HUES6 (cell line): ENCODE results near the gene P2RX5.
"Not testable (repeated sequence)": the region's sequence is repeated elsewhere in the genome, so short reads cannot be mapped to it uniquely, and the experiment has no call there.

Experiments used
- H3K27ac ChIP-seq: 2 replicates; pipeline ENCODE4 v1.7.0; 2013; ENCODE audit warnings: low read depth, mild to moderate bottlenecking, low read length, inconsistent platforms
- H3K27me3 ChIP-seq: 2 replicates; pipeline ENCODE4 v1.6.1; 2013; ENCODE audit warnings: low read length; ENCODE audit not compliant: control insufficient read depth, insufficient read depth
- H3K36me3 ChIP-seq: 2 replicates; pipeline ENCODE4 v1.6.1; 2013; ENCODE audit warnings: low read length; ENCODE audit not compliant: control insufficient read depth, insufficient read depth
- H3K4me1 ChIP-seq: 2 replicates; pipeline ENCODE4 v1.6.1; 2013; ENCODE audit warnings: low read length; ENCODE audit not compliant: control insufficient read depth, insufficient read depth
- H3K4me3 ChIP-seq: 2 replicates; pipeline ENCODE4 v1.5.1; 2013; ENCODE audit warnings: low read depth, low read length
- H3K9ac ChIP-seq: one replicate; pipeline ENCODE4 v1.6.1; 2013; ENCODE audit warnings: mild to moderate bottlenecking, low read length
- H3K9me3 ChIP-seq: 2 replicates; pipeline ENCODE4 v1.6.1; 2013; ENCODE audit warnings: low read depth, low read length; ENCODE audit not compliant: control insufficient read depth, insufficient read depth

The P2RX5 gene

DNA sequence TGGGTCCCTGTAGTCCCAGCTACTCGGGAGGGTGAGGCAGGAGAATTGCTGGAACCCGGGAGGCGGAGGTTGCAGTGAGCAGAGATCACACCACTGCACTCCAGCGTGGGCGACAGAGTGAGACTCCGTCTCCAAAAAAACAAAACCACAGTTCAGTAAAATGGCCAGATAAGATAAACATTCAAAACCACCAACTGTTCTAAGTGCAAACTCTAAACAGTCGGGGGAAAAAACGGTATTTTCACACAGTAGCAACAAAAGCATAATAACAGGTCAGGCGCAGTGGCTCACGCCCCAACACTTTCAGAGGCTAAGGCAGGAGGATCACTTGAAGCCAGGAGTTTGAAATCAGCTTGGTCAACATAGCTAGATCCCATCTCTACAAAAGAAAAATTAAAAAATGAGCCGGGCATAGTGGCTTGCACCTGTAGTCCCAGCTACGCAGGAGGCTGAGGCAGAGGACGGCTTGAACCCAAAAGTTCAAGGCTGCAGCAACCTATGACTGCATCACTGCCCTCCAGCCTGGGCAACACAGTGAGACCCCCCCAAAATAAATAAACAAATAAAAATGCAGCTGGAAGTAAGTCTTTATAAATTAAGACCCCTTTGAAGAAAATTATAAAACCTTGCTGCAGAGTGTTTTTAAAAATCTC is 17.0 kb upstream of the P2RX5 start:
- Histone ChIP-seq H3K4me1 (peaks cover 3% of the 10 kb centered on the region; the same call in 1 of the 2 replicates), H3K9me3 (no peaks in the 10 kb centered on the region), H3K27ac (no peak overlapping the region), H3K36me3 (peaks cover 40% of the 10 kb centered on the region), H3K9ac (no peak overlapping the region), H3K27me3 (no peaks in the 10 kb centered on the region), H3K4me3 (no peak overlapping the region)

DNA sequence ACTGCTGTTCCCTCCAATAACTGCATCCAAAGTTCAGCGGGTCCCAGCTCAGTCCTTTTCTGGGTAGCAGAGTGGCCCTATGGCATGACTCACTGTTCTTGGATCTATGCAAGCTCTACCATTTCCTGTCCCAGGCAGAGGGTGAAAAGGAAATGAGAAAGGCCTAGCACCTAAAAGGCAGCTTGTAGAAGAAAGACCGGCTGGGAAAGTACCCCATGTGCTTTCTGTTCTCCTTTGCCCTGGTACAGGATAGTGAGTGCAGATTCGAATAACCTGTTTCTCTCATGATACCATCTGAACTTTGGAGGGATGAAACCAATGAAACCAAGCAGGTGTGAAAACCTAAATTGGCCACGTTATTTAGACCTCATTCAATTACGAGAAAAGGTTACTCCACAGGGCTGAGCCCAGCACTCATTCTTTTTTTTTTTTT is 15.0 kb upstream of the P2RX5 start:
- Histone ChIP-seq H3K4me3 (no peak overlapping the region), H3K4me1 (peaks cover 3% of the 10 kb centered on the region; the same call in 1 of the 2 replicates), H3K9ac (no peak overlapping the region), H3K27ac (no peak overlapping the region), H3K36me3 (peaks cover 21% of the 10 kb centered on the region), H3K9me3 (no peaks in the 10 kb centered on the region), H3K27me3 (no peaks in the 10 kb centered on the region)

DNA sequence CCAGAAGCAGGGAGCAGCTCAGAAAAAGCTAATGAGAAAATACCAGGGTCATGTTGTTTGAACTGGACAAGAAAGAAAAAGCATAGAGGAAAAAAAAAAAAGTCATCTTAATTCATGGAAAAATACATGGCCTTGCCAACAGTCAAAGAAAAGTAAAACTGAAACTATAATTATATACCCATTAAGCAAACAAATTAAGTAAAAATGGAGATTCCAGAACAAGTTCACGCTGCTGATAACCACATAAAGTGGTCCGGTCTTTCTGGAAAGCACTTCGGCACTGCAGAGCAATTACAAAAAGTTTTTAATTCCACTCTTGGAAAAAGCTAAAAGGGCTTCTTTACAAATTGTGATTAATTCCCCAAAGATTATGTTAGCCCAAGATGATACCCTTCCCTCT is 12.4 kb upstream of the P2RX5 start:
- Histone ChIP-seq H3K9me3 (no peaks in the 10 kb centered on the region), H3K27me3 (no peaks in the 10 kb centered on the region), H3K9ac (no peak overlapping the region), H3K27ac (no peak overlapping the region), H3K4me1 (peaks cover 3% of the 10 kb centered on the region; the same call in 1 of the 2 replicates), H3K36me3 (peaks cover 7% of the 10 kb centered on the region), H3K4me3 (no peak overlapping the region)

DNA sequence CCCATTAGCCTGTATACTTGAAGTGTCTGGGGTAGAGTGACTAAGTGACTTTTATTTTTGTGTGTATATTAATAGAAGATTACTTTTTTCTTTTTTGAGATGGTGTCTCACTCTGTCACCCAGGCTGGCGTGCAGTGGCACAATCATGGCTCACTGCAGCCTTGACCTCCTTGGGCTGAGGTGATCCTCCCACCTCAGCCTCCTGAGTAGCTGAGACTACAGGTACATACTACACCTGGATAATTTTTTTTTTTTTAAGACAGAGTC is 9.7 kb upstream of the P2RX5 start:
- not testable (repeated sequence) for H3K36me3 ChIP-seq

DNA sequence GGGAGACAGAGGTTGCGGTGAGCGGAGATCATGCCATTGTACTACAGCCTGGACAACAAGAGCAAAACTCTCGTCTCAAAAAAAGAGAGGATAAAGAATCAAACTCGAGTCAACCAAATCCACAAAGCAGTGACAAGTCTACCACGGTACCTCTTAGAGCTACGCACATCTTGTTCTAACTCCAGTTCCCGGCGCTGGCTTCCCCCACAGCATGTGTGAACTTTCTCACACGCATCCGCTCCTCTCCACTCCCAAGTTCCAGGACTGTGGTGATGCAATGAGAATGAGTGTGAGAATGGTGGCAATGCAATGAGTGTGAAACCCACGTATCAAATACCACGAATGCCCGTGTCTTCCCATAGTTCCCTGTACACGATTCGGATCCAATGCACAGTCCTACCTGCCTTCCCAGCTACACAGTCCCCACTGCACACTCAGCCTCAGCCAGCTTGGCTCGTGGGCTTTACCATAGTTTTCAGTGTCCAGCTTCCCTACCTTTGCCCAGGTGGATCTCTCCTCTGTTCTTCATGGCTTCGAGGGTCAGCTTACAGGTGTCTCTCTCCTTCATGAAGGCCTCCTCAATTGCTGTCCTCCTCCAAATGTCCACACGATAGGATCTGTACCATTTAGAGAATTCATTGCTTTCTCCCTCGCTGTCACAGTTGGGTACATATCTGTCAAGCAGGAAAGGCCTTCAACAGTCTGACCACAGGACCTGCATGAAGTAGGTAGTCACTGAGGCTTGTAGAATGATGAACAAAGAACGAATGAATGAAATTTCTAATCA is 9.2 kb upstream of the P2RX5 start:
- H3K4me1 ChIP-seq = no peaks in the 10 kb centered on the region
- H3K9ac ChIP-seq = no peak overlapping the region
- no peaks in the 10 kb centered on the region for H3K36me3 ChIP-seq
- no peaks in the 10 kb centered on the region for H3K9me3 ChIP-seq
- no peak overlapping the region for H3K4me3 ChIP-seq
- H3K27me3 ChIP-seq = no peaks in the 10 kb centered on the region
- H3K27ac ChIP-seq = no peak overlapping the region

More for the DNA sequence above, 9.7 kb upstream of the P2RX5 start:
- not testable (repeated sequence) for H3K4me3 ChIP-seq, H3K9ac ChIP-seq, H3K27ac ChIP-seq, H3K4me1 ChIP-seq, H3K9me3 ChIP-seq, H3K27me3 ChIP-seq

DNA sequence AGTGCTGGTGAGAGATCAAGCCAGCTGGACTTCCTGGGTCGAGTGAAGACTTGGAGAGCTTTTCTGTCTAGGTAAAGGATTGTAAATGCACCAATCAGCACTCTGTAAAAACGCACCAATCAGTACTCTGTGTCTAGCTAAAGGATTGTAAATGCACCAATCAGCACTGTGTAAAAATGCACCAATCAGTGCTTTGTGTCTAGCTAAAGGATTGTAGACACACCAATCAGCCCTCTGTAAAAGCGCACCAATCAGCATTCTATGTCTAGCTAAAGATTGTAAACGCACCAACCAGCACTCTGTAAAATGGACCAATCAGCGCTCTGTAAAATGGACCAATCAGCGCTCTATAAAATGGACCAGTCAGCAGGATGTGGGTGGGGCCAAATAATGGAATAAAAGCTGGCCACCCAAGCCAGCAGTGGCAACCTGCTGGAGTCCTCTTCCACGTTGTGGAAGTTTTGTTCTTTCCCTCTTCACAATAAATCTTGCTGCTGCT is 6.1 kb upstream of the P2RX5 start:
- not testable (repeated sequence) for H3K36me3 ChIP-seq, H3K27ac ChIP-seq, H3K9me3 ChIP-seq, H3K9ac ChIP-seq, H3K4me1 ChIP-seq, H3K4me3 ChIP-seq
- H3K27me3 ChIP-seq = peaks cover 15% of the 10 kb centered on the region

DNA sequence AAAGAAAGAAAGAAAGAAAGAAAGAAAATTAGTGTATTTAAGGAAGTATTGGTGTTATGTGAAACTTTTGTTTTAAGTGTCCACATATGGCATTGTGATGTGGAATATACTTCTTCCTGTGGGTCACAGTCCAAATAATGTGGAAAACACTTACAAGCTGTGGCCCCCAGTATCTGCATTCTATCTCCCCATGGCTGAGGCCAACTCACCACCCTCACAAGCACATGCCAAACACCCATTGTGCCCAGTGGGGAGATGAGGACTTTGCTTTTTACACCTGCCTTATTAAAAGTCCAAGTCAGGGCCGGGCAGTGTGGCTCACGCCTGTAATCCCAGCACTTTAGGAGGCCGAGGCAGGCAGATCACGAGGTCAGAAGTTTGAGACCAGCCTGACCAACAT is 4.0 kb upstream of the P2RX5 start:
- H3K4me1 ChIP-seq = peaks cover 6% of the 10 kb centered on the region
- H3K36me3 ChIP-seq = no peaks in the 10 kb centered on the region
- H3K9ac ChIP-seq = no peak overlapping the region
- no peaks in the 10 kb centered on the region; the same call in 1 of the 2 replicates for H3K9me3 ChIP-seq
- peaks cover 37% of the 10 kb centered on the region for H3K27me3 ChIP-seq
- H3K27ac ChIP-seq = no peak overlapping the region
- no peak overlapping the region for H3K4me3 ChIP-seq

DNA sequence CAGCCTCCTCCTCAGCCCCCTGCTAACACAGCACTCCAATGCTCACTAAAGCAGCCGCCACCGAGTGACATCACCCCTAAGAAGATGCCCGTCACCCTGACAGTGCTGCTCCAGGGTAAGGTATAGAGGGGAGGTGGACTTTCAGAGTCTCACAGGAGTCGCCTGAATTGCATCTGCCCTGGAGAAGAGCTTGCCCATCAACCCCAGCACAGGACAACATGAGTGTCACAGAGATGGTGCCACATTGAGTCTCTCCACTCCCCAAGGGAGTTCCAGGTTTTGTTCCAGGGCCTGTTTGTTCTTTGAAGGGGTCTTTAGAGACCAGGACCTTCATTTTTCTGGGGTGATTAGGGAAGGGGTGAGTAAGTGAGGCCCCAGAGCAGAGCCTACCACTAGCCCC is 2.2 kb upstream of the P2RX5 start:
- Histone ChIP-seq H3K4me1 (peaks cover 10% of the 10 kb centered on the region), H3K27ac (no peak overlapping the region), H3K27me3 (peaks cover 50% of the 10 kb centered on the region), H3K4me3 (no peak overlapping the region), H3K9me3 (no peaks in the 10 kb centered on the region; the same call in 1 of the 2 replicates), H3K36me3 (no peaks in the 10 kb centered on the region), H3K9ac (no peak overlapping the region)

DNA sequence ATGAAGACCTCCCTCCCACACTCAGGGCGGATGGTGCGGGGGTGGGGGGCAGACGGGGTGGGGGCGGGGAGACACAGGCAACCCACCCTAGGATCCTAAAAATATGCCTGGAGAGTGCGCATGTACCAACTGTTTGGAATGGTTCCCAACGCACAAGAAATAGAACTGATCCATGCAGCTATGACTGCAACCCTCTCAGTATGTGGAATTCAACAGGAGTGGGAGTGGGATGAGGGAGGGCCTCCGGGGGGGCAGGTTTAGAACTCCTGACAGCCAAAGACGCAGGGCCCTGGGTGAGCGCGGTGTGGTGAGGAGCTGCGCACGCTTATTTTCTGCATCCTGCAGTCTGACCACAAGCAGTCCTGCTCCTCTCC is 1.1 kb upstream of the P2RX5 start:
- Histone ChIP-seq H3K4me3 (no peak overlapping the region), H3K36me3 (no peaks in the 10 kb centered on the region), H3K9ac (no peak overlapping the region), H3K27ac (no peak overlapping the region), H3K9me3 (no peaks in the 10 kb centered on the region; the same call in 1 of the 2 replicates), H3K4me1 (peaks cover 10% of the 10 kb centered on the region), H3K27me3 (peaks cover 50% of the 10 kb centered on the region)

DNA sequence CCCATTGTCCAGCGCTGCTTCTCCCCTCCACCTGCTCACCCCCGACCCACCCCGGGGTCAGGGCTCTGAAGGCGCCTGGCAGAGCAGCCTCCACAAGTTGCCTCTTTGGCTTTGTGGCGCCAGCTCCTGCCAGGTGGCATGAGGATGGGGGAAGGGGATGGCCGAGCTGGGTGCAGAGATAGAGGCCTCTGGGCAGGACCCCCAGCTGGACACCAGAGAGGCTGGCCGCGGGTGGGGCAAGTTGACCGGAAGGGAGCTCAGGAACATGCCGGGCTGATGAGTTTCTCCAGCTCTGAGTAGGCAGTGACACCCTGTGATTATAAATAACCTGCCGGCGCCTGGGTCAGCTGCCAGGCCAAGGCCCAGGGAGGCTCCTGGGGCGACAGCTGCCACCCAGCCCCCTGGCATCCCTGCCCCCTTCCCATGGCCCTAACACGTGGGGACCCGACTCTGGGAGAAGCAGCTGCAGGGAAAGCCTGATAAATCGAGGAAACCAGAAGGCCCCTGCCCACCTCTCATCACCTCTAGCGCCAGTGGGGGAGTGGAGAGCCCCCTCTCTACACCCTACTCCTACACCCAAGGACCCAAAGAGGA is 729 bp downstream of the P2RX5 start:
- Histone ChIP-seq H3K27ac (no peak overlapping the region), H3K9ac (no peak overlapping the region), H3K36me3 (no peaks in the 10 kb centered on the region), H3K9me3 (no peaks in the 10 kb centered on the region; the same call in 1 of the 2 replicates), H3K4me3 (peak overlapping the region; percentile 75), H3K27me3 (peaks cover 50% of the 10 kb centered on the region), H3K4me1 (peaks cover 10% of the 10 kb centered on the region)

DNA sequence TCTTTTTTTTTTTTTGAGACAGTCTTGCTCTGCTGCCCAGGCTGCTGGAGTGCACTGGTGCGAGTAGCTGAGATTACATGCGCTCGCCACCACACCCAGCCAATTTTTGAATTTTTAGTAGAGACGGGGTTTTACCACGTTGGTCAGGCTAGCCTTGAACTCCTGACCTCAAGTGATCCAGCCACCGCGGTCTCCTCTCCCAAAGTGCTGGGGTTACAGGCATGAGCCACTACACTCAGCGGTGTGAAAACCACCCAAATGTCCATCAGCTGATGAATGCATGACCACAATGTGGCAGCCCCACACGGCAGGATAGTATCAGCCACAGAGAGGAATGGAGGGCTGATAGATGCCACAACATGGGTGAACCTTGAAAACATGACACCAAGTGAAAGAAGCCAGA is 2.1 kb downstream of the P2RX5 start:
- no peak overlapping the region for H3K9ac ChIP-seq
- H3K27ac ChIP-seq = no peak overlapping the region
- peaks cover 14% of the 10 kb centered on the region for H3K4me1 ChIP-seq
- H3K36me3 ChIP-seq = no peaks in the 10 kb centered on the region
- H3K9me3 ChIP-seq = no peaks in the 10 kb centered on the region; the same call in 1 of the 2 replicates
- no peak overlapping the region for H3K4me3 ChIP-seq
- H3K27me3 ChIP-seq = peaks cover 50% of the 10 kb centered on the region
